Glutamatergic neuron (in vitro differentiated cells): ENCODE results near the gene VAC14. TPM values are rescaled to one million over a fixed set of nuclear protein-coding genes. Genes with fewer than 3 reads are reported as not detected.
A peak's percentile ranks its signal among the peaks of the same experiment; 100 is the strongest.

Experiments
- DNase-seq: peaks from one replicate; pipeline ENCODE4 v3.0.0; 2022
- H3K27ac Mint-ChIP-seq: one replicate; pipeline ENCODE4 v1.8.0; 2020; ENCODE audit warnings: mild to moderate bottlenecking, mixed read lengths, inconsistent platforms; ENCODE audit not compliant: unreplicated experiment
- H3K27me3 Mint-ChIP-seq: one replicate; pipeline ENCODE4 v1.8.0; 2020; ENCODE audit warnings: mild to moderate bottlenecking, moderate library complexity, mixed read lengths, inconsistent platforms; ENCODE audit not compliant: unreplicated experiment
- H3K36me3 Mint-ChIP-seq: one replicate; pipeline ENCODE4 v1.8.0; 2020; ENCODE audit warnings: mild to moderate bottlenecking, mixed read lengths, inconsistent platforms; ENCODE audit not compliant: unreplicated experiment
- H3K4me1 Mint-ChIP-seq: one replicate; pipeline ENCODE4 v1.8.0; 2020; ENCODE audit warnings: mild to moderate bottlenecking, low read depth, mixed read lengths, inconsistent platforms; ENCODE audit not compliant: unreplicated experiment
- H3K4me3 Mint-ChIP-seq: one replicate; pipeline ENCODE4 v1.8.0; 2020; ENCODE audit warnings: mild to moderate bottlenecking, mixed read lengths, inconsistent platforms; ENCODE audit not compliant: unreplicated experiment
- H3K9me3 Mint-ChIP-seq: one replicate; pipeline ENCODE4 v1.8.0; 2020; ENCODE audit warnings: mild to moderate bottlenecking, moderate library complexity, mixed read lengths, inconsistent platforms; ENCODE audit not compliant: unreplicated experiment
- total RNA-seq: library from RNA; stranded (reverse); fragmentation: NEBNext Ultra II Directional; extraction: Animal tissue kit (Norgen Biotek cat#: 25700); gene quantifications from one replicate; pipeline ENCODE4 v1.2.1, GENCODE V29; 2021; ENCODE audit not compliant: unreplicated experiment
- TF ChIP-seq, protein P1 (sequence below): fragments of 200-600 bp; sonication (generic); IDR thresholded peaks from one replicate; pipeline ENCODE4 v1.5.0; 2021; ENCODE audit not compliant: partially characterized antibody, unreplicated experiment

Gene VAC14
- total RNA-seq, 1 donor from 2014 or later: 50.2 TPM

DNA sequence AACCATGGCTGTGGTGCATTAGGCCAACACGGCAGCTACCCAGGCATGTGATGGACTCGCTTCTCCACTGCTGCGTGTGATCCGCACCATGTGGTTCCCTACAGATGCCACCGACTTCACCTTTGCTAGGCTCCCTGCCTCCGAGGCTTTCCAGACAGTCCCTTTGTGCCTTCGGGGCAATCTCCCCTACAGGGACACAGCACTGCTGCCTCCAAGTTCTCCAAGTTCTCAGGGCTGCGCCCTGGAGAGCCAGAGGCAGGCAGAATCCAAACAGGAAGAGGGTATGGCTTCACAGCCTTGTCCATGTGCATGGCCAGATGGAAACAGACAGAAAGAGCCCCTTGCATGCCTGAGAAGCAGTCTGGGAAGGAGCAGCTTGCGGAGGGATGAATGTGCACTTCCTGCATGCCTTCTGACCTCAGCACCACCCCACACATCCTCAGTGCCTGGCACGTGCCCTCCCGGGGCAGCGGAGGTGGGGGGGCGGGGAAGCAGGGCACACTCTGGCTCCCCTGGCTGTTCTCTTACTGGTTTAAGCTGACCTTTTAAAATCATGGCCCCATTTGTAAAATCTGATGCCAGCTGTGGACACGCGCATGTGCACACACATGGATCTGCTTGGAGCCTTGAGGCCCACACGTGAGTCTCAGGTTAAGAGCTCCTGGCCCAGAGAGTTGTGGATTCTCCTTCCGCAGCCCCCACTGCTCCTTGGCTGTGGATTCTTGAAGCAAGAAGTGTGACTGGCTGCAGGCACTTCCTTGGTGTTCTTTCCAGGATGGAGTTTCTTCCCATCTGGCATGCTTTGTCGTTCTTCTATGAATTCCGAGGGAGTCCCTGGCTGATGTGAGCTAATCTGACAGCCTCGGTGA, 59.8 kb downstream of the VAC14 start:
- Mint-ChIP-seq H3K4me1 (peaks cover 27% of the 10 kb centered on the region), H3K9me3 (peaks cover 4% of the 10 kb centered on the region), H3K36me3 (peaks cover 13% of the 10 kb centered on the region), H3K27ac (peak overlapping the region; percentile 55), H3K4me3 (no peak overlapping the region), H3K27me3 (peaks cover 12% of the 10 kb centered on the region)
- DNase-seq: no peak
- TF ChIP-seq, protein P1, sequence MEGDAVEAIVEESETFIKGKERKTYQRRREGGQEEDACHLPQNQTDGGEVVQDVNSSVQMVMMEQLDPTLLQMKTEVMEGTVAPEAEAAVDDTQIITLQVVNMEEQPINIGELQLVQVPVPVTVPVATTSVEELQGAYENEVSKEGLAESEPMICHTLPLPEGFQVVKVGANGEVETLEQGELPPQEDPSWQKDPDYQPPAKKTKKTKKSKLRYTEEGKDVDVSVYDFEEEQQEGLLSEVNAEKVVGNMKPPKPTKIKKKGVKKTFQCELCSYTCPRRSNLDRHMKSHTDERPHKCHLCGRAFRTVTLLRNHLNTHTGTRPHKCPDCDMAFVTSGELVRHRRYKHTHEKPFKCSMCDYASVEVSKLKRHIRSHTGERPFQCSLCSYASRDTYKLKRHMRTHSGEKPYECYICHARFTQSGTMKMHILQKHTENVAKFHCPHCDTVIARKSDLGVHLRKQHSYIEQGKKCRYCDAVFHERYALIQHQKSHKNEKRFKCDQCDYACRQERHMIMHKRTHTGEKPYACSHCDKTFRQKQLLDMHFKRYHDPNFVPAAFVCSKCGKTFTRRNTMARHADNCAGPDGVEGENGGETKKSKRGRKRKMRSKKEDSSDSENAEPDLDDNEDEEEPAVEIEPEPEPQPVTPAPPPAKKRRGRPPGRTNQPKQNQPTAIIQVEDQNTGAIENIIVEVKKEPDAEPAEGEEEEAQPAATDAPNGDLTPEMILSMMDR: no peak

DNA sequence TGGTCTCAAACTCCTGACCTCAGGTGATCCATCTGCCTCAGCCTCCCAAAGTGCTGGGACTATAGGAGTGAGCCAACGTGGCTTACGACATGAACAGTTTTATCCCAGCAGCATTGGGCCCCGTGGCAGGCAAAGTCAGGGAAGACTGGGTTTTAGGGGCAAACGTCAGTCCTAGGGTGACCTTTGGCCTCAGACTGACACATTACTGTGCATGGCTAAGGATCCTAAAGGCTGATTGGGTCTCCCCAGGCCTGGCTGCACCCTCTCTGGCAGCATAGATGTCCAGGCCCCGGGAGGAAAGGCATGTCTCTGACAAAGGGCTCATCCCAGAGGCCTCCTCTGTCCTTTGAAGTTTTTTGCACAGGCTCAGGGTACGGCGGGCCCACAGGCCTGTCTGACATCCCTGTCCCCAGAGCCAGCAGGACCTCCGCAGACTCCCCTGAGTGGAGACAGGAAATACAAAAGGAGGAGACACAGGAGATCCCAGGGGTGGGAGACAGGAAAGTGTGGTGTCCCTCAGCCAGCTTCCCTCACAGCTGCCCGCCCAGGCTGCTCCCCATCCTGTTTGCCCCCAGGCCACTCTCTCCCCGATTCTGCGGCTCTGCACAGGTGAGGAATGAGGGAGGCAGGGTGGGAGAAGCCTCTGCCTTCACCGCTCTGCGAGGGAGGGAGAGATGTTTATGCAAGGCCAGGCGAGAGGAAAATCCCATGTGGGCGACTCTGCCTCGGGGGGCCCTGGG, 60.6 kb downstream of the VAC14 start:
- no peak for DNase-seq
- H3K27ac Mint-ChIP-seq: no peak overlapping the region

DNA sequence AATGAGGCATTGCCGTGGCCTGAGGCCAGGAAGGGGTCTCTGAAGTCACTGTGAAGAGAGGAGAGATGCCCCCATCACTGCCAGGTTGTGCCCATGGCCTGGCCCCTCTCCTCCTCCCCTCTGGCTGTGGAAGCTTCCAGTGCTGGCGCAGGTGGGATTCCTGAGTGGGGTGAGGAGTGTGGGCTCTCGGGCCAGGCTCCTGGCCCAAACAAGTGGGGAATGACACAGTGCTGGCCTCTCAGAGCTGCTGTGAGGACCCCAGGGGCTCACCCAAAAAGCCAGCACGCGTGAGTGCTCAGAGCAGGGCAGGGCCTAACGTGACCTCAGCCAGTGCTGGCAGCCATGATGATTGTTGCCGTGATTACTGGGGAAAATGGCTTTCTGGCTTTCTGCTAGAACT, 61.6 kb downstream of the VAC14 start:
- no peak overlapping the region for H3K4me3 Mint-ChIP-seq
- peak overlapping the region; percentile 57 for H3K27ac Mint-ChIP-seq
- H3K9me3 Mint-ChIP-seq: peaks cover 7% of the 10 kb centered on the region
- no peak for DNase-seq
- peaks cover 29% of the 10 kb centered on the region for H3K4me1 Mint-ChIP-seq
- TF ChIP-seq, protein P1: no peak
- peaks cover 13% of the 10 kb centered on the region for H3K36me3 Mint-ChIP-seq
- H3K27me3 Mint-ChIP-seq: peaks cover 12% of the 10 kb centered on the region

More for the DNA sequence above, 60.6 kb downstream of the VAC14 start:
- TF ChIP-seq, protein P1: no peak
- H3K9me3 Mint-ChIP-seq: peaks cover 5% of the 10 kb centered on the region
- peaks cover 29% of the 10 kb centered on the region for H3K4me1 Mint-ChIP-seq
- H3K36me3 Mint-ChIP-seq: peaks cover 13% of the 10 kb centered on the region
- peaks cover 10% of the 10 kb centered on the region for H3K27me3 Mint-ChIP-seq
- H3K4me3 Mint-ChIP-seq: no peak overlapping the region

DNA sequence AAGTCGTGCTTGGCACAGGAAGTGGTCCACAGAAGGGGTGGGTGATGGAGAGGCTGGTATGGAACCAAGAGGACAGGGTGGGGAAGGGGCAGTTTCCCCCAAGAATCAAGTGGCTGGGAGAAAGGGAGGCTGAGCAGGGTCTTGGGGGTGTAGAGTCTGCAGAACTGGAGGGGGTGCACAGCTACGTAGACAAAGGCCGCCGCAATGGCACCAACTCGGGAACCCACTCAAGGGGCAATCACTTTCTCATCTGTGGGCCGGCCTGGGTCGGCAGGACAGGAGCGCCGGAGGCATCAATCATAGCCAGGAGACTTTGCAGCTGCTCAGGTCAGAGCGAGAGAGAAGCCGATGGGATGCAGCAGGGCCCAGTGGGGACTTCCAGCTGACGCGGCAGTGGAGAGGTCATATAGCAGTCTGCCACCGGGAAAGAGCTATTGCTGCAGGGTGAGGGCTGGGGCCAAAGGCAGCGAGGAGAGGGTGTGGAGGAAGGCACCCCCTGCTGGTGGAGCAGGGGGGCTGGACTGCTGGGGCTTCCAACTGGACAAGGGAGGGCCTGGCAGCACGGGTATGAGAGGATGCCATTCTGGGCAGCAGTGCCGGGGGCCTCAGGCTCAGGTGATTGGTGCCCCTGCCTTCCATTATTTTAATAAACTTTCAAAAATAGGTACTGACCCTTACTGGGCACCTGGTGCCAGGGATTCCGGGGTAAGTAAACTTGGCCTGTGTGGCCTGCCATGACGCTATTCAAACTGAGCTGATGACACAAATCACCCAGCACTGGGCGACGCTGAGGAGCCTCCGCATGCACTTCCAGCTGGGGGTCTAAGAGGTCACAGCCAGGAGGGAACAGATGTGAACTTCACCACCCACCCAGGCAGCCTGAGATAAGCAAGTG, 62.6 kb downstream of the VAC14 start:
- H3K4me3 Mint-ChIP-seq: peak overlapping the region; percentile 64
- DNase-seq: peak; percentile 70
- H3K27me3 Mint-ChIP-seq: peaks cover 11% of the 10 kb centered on the region
- TF ChIP-seq, protein P1: peak; percentile 76
- peaks cover 8% of the 10 kb centered on the region for H3K9me3 Mint-ChIP-seq
- H3K36me3 Mint-ChIP-seq: peaks cover 7% of the 10 kb centered on the region
- H3K4me1 Mint-ChIP-seq: peaks cover 29% of the 10 kb centered on the region
- no peak overlapping the region for H3K27ac Mint-ChIP-seq
